CD4-positive, alpha-beta T cell (primary cell): ENCODE results near the gene VIL1. TPM values are rescaled to one million over a fixed set of nuclear protein-coding genes. Genes with fewer than 3 reads are reported as not detected.

Source experiments
- ATAC-seq: fragments of 200-7000 bp; cut with Tn5 transposase; one replicate; pipeline ENCODE4 v1.10.0; 2022; ENCODE audit warnings: mild to moderate bottlenecking; ENCODE audit not compliant: poor library complexity
- CTCF ChIA-PET: fragments of 350-600 bp; sonication (Branson Sonifier 250); formaldehyde crosslinking; loops from one replicate; lab custom pipeline; 2021; ENCODE audit warnings: antibody characterized with exemption, inconsistent platforms; lab: Charles Lee
- POLR2A ChIA-PET: fragments of 350-600 bp; sonication (Branson Sonifier 250); formaldehyde crosslinking; loops from one replicate; lab custom pipeline; 2021; ENCODE audit warnings: antibody characterized with exemption, inconsistent platforms; lab: Charles Lee
- DNase-seq, 14 experiments: peaks; one replicate each; pipeline ENCODE4 v3.0.0-alpha.2; 2013 to 2020; ENCODE audit warnings: mixed read lengths in 2 of 14
- H3K27ac ChIP-seq, 2 donors: one replicate each; pipeline versions ENCODE4 v1.5.1 to v1.7.0; 2013; ENCODE audit warnings: low read length in 2 of 2, low read depth in 1 of 2, mild to moderate bottlenecking in 1 of 2
- H3K27me3 ChIP-seq, 2 experiments: 1 replicate in 1 of 2; 2 replicates in 1 of 2; pipeline versions ENCODE4 v1.6.1 to v1.7.0; 2013; ENCODE audit warnings: low read length in 2 of 2, control low read depth in 1 of 2, mild to moderate bottlenecking in 1 of 2, moderate library complexity in 1 of 2; ENCODE audit not compliant: insufficient read depth in 2 of 2, control insufficient read depth in 1 of 2
- H3K36me3 ChIP-seq: one replicate; pipeline ENCODE4 v1.6.1; 2013; ENCODE audit warnings: low read length, control low read depth; ENCODE audit not compliant: insufficient read depth
- H3K4me1 ChIP-seq: one replicate; pipeline ENCODE4 v1.6.1; 2013; ENCODE audit warnings: low read length, control low read depth; ENCODE audit not compliant: insufficient read depth
- H3K4me3 ChIP-seq: one replicate; pipeline ENCODE4 v1.5.1; 2013; ENCODE audit warnings: mild to moderate bottlenecking, low read length, moderate library complexity
- H3K9me3 ChIP-seq, 2 experiments: 1 replicate in 1 of 2; 2 replicates in 1 of 2; pipeline versions ENCODE4 v1.6.1 to v1.7.0; 2013; ENCODE audit warnings: low read length in 2 of 2, mild to moderate bottlenecking in 2 of 2, control low read depth in 1 of 2, moderate library complexity in 1 of 2; ENCODE audit not compliant: control insufficient read depth in 1 of 2, insufficient read depth in 1 of 2
- H3K27ac Mint-ChIP-seq: one replicate; pipeline ENCODE4 v1.8.0; 2020; ENCODE audit warnings: mixed read lengths
- H3K27me3 Mint-ChIP-seq: one replicate; pipeline ENCODE4 v1.8.0; 2021; ENCODE audit warnings: mixed read lengths
- H3K36me3 Mint-ChIP-seq: one replicate; pipeline ENCODE4 v1.8.0; 2021; ENCODE audit warnings: low read depth, mixed read lengths
- H3K4me1 Mint-ChIP-seq: one replicate; pipeline ENCODE4 v1.8.0; 2021; ENCODE audit warnings: low read depth, mixed read lengths
- H3K4me3 Mint-ChIP-seq: one replicate; pipeline ENCODE4 v1.8.0; 2020; ENCODE audit warnings: mild to moderate bottlenecking, mixed read lengths
- H3K9me3 Mint-ChIP-seq: one replicate; pipeline ENCODE4 v1.8.0; 2020; ENCODE audit warnings: mixed read lengths
- CTCF ChIP-seq: fragments of 200-600 bp; IDR thresholded peaks from one replicate; pipeline ENCODE4 v1.8.0; 2022; ENCODE audit warnings: antibody characterized with exemption, mild to moderate bottlenecking
- intact Hi-C, 2 experiments: fragments of 100-400 bp; cut with DNase I in 1 of 2; cut with micrococcal nuclease in 1 of 2; formaldehyde crosslinking; loops; one replicate each; pipeline versions ENCODE4 v1.15.1 to v1.9.0; 2023 to 2025; cut with DNase I, micrococcal nuclease
- total RNA-seq, 174 experiments: library from RNA in 2 of 174; stranded (reverse) in 2 of 174; gene quantifications; one replicate each; pipeline ENCODE4 v1.2.3 and lab custom pipeline; 2021 to 2026

Gene VIL1
- total RNA-seq, 2 experiments from 2014 or later = 0.20 to 0.33 TPM

DNA sequence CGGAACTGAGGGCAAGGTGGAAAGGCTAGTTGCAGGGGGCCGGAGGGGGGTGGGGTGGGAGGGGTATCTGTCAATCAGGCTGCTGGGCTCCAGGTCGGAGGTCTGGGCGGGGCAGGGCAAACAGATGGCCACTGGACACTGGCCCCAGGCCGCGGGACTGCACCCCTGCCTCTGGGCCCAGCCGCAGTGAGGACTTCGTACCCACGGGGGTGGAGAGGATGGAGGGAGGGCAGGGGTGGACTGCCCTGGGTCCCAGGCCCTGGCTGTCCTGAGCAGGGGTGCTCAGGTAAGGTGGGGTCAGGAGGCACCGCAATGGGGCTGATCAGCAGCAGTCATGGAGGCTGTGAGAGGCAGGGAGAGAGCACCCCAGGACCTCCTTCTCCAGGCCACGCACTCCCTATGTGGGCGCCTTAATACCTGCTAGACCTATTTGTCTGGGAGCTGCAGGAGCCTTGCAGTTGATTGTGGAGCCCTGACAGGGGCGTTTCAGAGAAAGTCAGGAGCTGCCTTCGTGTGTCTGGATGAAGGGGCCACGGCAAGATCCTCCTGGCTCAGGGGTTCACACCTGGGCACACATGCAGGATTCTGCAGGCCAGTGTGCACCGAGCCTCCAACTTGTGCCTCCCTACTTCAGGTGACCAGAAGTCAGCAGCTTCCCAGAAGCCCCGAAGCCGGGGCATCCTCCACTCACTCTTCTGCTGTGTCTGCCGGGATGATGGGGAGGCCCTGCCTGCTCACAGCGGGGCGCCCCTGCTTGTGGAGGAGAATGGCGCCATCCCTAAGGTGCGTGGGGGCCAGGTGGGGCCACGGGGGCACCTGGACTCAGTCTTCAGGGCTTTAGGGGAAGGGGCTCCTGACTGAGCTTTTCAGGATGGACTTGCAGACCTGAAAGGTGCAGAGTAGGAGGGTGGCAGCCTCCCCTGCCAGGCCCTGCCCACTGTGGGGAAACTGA, 17.7 kb upstream of the VIL1 start:
- intact Hi-C loops = loop anchor here in 1 of 2 experiments (2.0 to 10.0 kb wide), 2 partner anchors 248 to 774 kb away; partner anchors contain the start of genes CNPPD1, RETREG2 and SLC23A3
- peak in 3 of 14 experiments; percentile 15 to 43 (median 20) for DNase-seq
- POLR2A ChIA-PET = interaction anchor here (0.8 to 3.8 kb wide), 6 partner anchors 34 to 167 kb away, joined by 3 to 20 read pairs (median 6); partner anchors contain the start of genes AAMP, PNKD and USP37

GRCh38 chr2:218401890-218402289, 17.0 kb upstream of the VIL1 start:
- Mint-ChIP-seq H3K27ac (peak overlapping the region; percentile 81), H3K27me3 (no peaks in the 10 kb centered on the region), H3K36me3 (peaks cover 68% of the 10 kb centered on the region), H3K9me3 (no peaks in the 10 kb centered on the region), H3K4me1 (peaks cover 56% of the 10 kb centered on the region), H3K4me3 (peak overlapping the region; percentile 85)
- Histone ChIP-seq H3K36me3 (peaks cover 39% of the 10 kb centered on the region), H3K4me3 (peak overlapping the region; percentile 86), H3K27ac (no peak overlapping the region), H3K9me3 (no peaks in the 10 kb centered on the region), H3K4me1 (peaks cover 83% of the 10 kb centered on the region), H3K27me3 (no peaks in the 10 kb centered on the region)
- DNase-seq (peak in 2 of 14 experiments; percentile 3 to 40), ATAC-seq (no peak)
- ChIA-PET CTCF (interaction anchor here (1.6 kb wide), 1 partner anchor 109 kb away, joined by 5 read pairs; the partner anchor contains the start of gene TMBIM1), POLR2A (interaction anchor here (0.8 to 3.8 kb wide), 3 partner anchors 34 to 131 kb away, joined by 3 to 20 read pairs (median 4); partner anchors contain the start of gene PNKD)
- intact Hi-C loops = loop anchor here in 1 of 2 experiments (2.0 to 10.0 kb wide), 2 partner anchors 247 to 773 kb away; partner anchors contain the start of genes CNPPD1, RETREG2 and SLC23A3
- no peak for TF ChIP-seq CTCF

More for the DNA sequence above, 17.7 kb upstream of the VIL1 start:
- no peak for TF ChIP-seq CTCF
- Histone ChIP-seq H3K4me1 (peaks cover 85% of the 10 kb centered on the region), H3K36me3 (peaks cover 39% of the 10 kb centered on the region), H3K4me3 (peak overlapping the region; percentile 86), H3K9me3 (no peaks in the 10 kb centered on the region), H3K27ac (peak overlapping the region in 1 of 2 donors; percentile 44), H3K27me3 (no peaks in the 10 kb centered on the region)
- Mint-ChIP-seq H3K9me3 (no peaks in the 10 kb centered on the region), H3K27ac (peak overlapping the region; percentile 81), H3K27me3 (no peaks in the 10 kb centered on the region), H3K36me3 (peaks cover 70% of the 10 kb centered on the region), H3K4me1 (peaks cover 58% of the 10 kb centered on the region), H3K4me3 (peak overlapping the region; percentile 85)
- ATAC-seq = no peak
- CTCF ChIA-PET = interaction anchor here (1.1 kb wide), 1 partner anchor 131 kb away, joined by 4 read pairs; the partner anchor contains the start of genes AAMP and PNKD

- H3K27ac Mint-ChIP-seq = peak overlapping the region; percentile 33
- intact Hi-C loops = loop anchor here in 1 of 2 experiments (10.0 kb wide), 1 partner anchor 772 kb away; the partner anchor contains the start of genes CNPPD1, RETREG2 and SLC23A3
Observed at GRCh38 chr2:218402491-218402901, 16.4 kb upstream of the VIL1 start.

More at GRCh38 chr2:218402491-218402901, 16.4 kb upstream of the VIL1 start:
- Histone ChIP-seq H3K9me3 (no peaks in the 10 kb centered on the region), H3K36me3 (peaks cover 39% of the 10 kb centered on the region), H3K4me3 (no peak overlapping the region), H3K27me3 (no peaks in the 10 kb centered on the region), H3K4me1 (peaks cover 83% of the 10 kb centered on the region), H3K27ac (no peak overlapping the region)
- no peaks in the 10 kb centered on the region for H3K27me3 Mint-ChIP-seq
- peaks cover 56% of the 10 kb centered on the region for H3K4me1 Mint-ChIP-seq
- peak overlapping the region; percentile 48 for H3K4me3 Mint-ChIP-seq
- peaks cover 68% of the 10 kb centered on the region for H3K36me3 Mint-ChIP-seq
- ChIA-PET CTCF (interaction anchor here (0.6 to 1.6 kb wide), 2 partner anchors 25 to 110 kb away, joined by 3 to 5 read pairs; partner anchors contain the start of gene TMBIM1), POLR2A (interaction anchor here (3.8 kb wide), 1 partner anchor 116 kb away, joined by 20 read pairs; no protein-coding TSS in a partner anchor)
- ATAC-seq = no peak
- DNase-seq = peak in 1 of 14 experiments; percentile 24
- H3K9me3 Mint-ChIP-seq = no peaks in the 10 kb centered on the region
- TF ChIP-seq CTCF = no peak
